Measurements from ENCODE around the gene SDK2. TPM values are rescaled to one million over a fixed set of nuclear protein-coding genes. Genes with fewer than 3 reads are reported as not detected.

Gene SDK2
- total RNA-seq, 1 donor: under 0.01 TPM

DNA sequence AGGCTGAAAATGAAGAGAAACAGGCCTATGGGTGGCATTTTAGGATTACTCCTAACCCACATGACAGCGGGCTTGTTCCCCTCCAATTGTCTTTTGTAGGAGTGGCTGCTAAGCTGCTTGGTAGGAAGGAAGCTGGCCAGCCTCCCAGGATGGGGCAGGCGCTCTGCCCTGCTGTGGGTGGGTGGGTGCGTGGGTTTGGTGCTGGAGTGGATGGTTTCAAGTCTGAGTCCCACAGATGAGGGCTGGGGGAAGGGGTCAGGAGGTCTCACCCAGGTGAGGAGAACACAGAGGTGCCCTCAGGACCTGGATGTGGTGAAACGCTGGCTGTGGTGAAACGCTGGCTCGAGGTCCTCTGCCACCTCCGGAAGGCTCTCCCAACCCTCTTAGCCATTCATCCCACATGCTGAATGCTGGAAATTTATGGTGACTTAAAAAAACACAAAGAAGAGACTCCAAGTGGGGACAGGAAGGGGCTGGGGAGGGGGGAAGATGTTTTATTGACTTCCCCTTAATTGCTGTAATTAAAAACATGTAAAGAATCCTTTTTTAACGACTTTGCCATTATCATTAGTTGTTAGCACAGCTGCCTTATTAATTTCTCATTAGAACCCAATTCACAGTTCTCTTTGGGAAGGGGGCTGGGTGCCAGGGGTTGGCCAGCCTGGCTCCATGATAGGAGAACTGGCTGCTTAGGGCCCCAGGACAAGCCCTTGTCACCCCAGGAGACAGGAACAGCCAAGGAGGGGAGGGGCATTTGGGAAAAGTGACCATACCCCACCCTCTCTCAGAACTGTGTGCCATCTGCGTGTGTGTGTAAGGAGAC lies 178.9 kb downstream of the SDK2 start:
- DNase-seq (ENCODE audit: low read depth): no peak
- TF ChIP-seq, protein P1, sequence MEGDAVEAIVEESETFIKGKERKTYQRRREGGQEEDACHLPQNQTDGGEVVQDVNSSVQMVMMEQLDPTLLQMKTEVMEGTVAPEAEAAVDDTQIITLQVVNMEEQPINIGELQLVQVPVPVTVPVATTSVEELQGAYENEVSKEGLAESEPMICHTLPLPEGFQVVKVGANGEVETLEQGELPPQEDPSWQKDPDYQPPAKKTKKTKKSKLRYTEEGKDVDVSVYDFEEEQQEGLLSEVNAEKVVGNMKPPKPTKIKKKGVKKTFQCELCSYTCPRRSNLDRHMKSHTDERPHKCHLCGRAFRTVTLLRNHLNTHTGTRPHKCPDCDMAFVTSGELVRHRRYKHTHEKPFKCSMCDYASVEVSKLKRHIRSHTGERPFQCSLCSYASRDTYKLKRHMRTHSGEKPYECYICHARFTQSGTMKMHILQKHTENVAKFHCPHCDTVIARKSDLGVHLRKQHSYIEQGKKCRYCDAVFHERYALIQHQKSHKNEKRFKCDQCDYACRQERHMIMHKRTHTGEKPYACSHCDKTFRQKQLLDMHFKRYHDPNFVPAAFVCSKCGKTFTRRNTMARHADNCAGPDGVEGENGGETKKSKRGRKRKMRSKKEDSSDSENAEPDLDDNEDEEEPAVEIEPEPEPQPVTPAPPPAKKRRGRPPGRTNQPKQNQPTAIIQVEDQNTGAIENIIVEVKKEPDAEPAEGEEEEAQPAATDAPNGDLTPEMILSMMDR (IDR thresholded peaks at IDR 0.05; ENCODE audit: insufficient read depth, low read depth, low read length): no peak
- H3K4me3 ChIP-seq (ENCODE audit: low read depth, low read length): no peak overlapping the region

DNA sequence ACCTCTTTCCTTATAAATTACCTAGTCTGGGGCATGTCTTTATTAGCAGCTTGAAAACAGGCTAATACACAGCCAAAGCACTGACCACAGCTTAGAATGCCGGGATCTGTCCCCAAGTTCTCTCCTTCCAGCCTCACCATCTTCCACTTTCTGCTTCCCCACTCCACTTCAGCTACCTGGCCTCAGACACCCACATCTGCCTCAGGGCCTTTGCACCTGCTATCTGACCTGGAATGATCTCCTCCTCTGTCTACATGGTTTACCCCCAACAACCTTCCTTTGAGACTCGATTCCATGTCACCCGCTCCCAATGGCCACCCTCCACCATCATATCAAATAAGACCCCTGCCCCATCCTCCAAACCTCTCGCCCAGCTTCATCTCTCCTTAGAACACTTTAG lies 179.8 kb downstream of the SDK2 start:
- DNase-seq (ENCODE audit: low read depth): no peak
- TF ChIP-seq, protein P1 (IDR thresholded peaks at IDR 0.05; ENCODE audit: insufficient read depth, low read depth, low read length): no peak
- H3K4me3 ChIP-seq (ENCODE audit: low read depth, low read length): no peak overlapping the region

DNA sequence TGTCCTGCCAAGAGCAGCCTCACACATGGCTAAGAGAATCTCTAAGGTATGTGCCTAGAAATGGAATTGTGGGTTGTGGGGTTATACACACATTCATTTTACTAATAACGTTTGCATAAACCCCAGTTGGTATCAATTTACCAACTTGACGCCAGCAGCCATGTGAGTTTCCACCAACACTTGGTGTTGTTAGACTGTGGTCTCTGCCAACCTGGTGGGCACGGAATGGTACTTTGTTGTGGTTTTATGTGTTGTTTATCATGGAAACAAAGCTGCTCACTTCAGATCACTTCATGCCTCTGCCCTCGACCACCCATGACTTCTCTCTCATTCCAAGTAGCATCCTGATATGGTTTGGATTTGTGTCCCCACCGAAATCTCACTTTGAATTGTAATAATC lies 180.4 kb downstream of the SDK2 start:
- no peak overlapping the region for H3K4me3 ChIP-seq (ENCODE audit: low read depth, low read length)
- TF ChIP-seq, protein P1 (IDR thresholded peaks at IDR 0.05; ENCODE audit: insufficient read depth, low read depth, low read length): no peak
- no peak for DNase-seq (ENCODE audit: low read depth)

DNA sequence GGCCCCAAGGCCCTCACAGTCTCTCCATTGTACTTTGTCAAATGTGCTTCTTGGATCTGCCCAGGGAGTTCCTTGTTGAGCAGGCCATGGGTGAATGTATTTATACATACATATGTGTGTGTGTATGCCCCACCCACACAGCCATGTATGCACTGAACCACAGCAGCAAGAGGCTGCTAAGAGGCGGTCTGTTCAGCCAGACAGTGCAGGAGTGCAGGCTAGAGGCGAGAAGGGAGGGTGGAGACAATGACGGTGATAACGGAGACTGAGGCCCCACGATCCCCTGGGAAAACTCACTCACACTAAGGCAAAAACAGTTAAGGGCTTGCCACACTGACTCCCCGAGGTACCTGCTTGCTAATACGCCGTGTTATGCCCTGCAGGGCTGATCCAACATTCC lies 181.4 kb downstream of the SDK2 start:
- TF ChIP-seq, protein P1 (IDR thresholded peaks at IDR 0.05; ENCODE audit: insufficient read depth, low read depth, low read length): no peak
- DNase-seq (ENCODE audit: low read depth): no peak
- no peak overlapping the region for H3K4me3 ChIP-seq (ENCODE audit: low read depth, low read length)

DNA sequence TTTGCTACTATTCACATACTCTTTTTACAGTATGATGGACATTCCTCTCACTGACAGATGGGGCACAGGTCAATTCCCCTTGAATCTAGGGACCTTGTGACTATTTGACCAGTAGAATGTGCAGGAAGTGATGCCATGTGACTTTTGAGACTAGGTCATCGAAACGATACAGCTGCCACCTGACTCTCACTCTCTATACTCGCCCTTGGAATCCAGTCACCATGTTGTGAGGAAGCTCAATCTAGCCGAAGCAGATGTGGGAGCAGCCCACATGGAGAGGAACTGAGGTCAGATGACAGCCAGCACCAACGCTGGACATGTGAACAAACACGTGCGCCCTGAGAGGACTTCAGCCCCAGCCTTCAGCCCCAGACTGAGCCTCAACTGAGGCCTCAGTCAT lies 184.3 kb downstream of the SDK2 start:
- TF ChIP-seq, protein P1 (IDR thresholded peaks at IDR 0.05; ENCODE audit: insufficient read depth, low read depth, low read length): no peak
- no peak for DNase-seq (ENCODE audit: low read depth)

DNA sequence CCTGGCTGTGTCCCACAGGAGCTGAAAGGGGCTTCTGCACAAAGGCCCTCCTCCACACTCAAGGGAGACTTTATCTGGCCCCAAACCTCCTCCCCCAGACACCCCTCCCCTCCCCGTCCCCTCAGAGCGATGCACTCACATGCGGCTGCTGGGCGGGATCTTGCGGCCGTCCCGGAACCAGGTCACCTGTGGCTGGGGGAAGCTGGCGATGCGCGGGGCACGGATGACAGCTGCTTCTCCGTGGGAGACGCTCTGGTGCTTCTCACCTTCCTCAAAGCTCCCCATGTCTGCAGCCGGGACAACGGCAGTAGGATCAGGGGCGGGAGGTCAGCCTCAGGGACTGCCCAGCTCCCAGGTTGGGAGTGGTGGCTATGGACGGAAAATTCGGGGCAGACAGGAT lies 188.5 kb downstream of the SDK2 start:
- no peak for DNase-seq (ENCODE audit: low read depth)
- TF ChIP-seq, protein P1 (IDR thresholded peaks at IDR 0.05; ENCODE audit: insufficient read depth, low read depth, low read length): no peak

More for the DNA sequence above, 184.3 kb downstream of the SDK2 start:
- H3K4me3 ChIP-seq (ENCODE audit: low read depth, low read length): no peak overlapping the region

More for the DNA sequence above, 188.5 kb downstream of the SDK2 start:
- no peak overlapping the region for H3K4me3 ChIP-seq (ENCODE audit: low read depth, low read length)
